ENCODE data around the gene RNF149. TPM values are rescaled to one million over a fixed set of nuclear protein-coding genes. Genes with fewer than 3 reads are reported as not detected.

Gene RNF149
- total RNA-seq, 4 donors from 2014 or later = 14.7 to 27.7 (median 18.5) TPM

DNA sequence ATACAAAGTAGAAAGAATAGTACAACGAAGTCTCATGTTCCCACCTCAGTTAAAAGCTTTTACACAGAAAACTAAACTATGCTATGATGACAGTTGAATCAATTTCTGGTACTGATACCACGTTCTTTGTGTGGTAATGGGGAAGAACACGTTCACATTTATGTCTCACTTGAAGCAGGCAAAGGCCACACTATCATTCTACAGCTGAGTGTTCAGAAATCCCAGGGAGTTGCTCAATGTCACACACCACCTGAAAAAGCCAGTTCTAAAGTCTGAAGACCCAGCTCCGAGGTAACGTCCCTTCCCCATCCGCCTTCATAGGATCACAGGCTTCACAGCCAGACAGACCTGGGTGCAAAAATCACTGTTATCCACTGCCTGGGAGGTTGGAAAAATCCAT lies 8.9 kb downstream of the RNF149 start:
- Histone ChIP-seq H3K4me1 (peaks cover 52 to 66% of the 10 kb centered on the region in 2 donors), H3K36me3 (peaks cover 0 to 4% of the 10 kb centered on the region in 2 donors), H3K9me3 (no peaks in the 10 kb centered on the region), H3K4me3 (no peak overlapping the region), H3K27ac (peak overlapping the region in 3 of 4 donors; percentile 1 to 53 (median 37)), H3K27me3 (no peaks in the 10 kb centered on the region)
- DNase-seq (no peak), ATAC-seq (no peak)
- TF ChIP-seq POLR2A (IDR thresholded peaks at IDR 0.05) = no peak
- TF ChIP-seq, protein P1, sequence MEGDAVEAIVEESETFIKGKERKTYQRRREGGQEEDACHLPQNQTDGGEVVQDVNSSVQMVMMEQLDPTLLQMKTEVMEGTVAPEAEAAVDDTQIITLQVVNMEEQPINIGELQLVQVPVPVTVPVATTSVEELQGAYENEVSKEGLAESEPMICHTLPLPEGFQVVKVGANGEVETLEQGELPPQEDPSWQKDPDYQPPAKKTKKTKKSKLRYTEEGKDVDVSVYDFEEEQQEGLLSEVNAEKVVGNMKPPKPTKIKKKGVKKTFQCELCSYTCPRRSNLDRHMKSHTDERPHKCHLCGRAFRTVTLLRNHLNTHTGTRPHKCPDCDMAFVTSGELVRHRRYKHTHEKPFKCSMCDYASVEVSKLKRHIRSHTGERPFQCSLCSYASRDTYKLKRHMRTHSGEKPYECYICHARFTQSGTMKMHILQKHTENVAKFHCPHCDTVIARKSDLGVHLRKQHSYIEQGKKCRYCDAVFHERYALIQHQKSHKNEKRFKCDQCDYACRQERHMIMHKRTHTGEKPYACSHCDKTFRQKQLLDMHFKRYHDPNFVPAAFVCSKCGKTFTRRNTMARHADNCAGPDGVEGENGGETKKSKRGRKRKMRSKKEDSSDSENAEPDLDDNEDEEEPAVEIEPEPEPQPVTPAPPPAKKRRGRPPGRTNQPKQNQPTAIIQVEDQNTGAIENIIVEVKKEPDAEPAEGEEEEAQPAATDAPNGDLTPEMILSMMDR (IDR thresholded peaks at IDR 0.05 in 4 of 5, conservative IDR thresholded peaks at IDR 0.05 in 1 of 5) = no peak
- intact Hi-C loops (cut with DNase I; ENCODE audit: low total_unique reads) (loop anchor here (10.0 kb wide), 1 partner anchor 475 kb away; the partner anchor contains the start of gene NPAS2), in situ Hi-C loops (cut with MboI; ENCODE audit: low sequenced_read_pairs in 4 of 4) (loop anchor here in 1 of 4 donors (10.0 kb wide), 1 partner anchor 45 kb away; the partner anchor contains the start of gene CNOT11)

DNA sequence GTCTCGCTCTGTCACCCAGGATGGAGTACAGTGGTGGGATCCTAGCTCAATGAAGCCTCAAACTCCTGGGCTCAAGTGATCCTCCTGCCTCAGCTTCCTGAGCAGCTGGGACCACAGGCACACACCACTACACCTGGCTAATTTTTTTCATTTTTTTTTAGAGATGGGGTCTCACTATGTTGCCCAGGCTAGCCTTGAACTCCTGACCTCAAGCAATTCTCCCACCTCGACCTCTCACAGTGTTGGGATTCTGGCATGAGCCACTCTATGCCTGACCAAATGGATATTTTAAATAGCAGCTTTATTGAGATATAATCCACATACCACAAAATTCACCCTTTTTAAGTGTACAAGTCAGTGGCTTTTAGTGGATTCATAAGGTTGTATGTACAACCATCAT lies 11.1 kb downstream of the RNF149 start:
- Histone ChIP-seq H3K9me3 (no peaks in the 10 kb centered on the region), H3K4me1 (peaks cover 47 to 49% of the 10 kb centered on the region in 2 donors), H3K27ac (no peak overlapping the region), H3K4me3 (no peak overlapping the region), H3K27me3 (no peaks in the 10 kb centered on the region), H3K36me3 (peaks cover 0 to 18% of the 10 kb centered on the region in 2 donors)
- intact Hi-C loops (cut with DNase I; ENCODE audit: low total_unique reads) = no loop called here
- DNase-seq (no peak), ATAC-seq (no peak)
- TF ChIP-seq, protein P1 (IDR thresholded peaks at IDR 0.05 in 4 of 5, conservative IDR thresholded peaks at IDR 0.05 in 1 of 5) = no peak
- no peak for TF ChIP-seq POLR2A (IDR thresholded peaks at IDR 0.05)
- in situ Hi-C loops (cut with MboI; ENCODE audit: low sequenced_read_pairs in 4 of 4) = no loop called here

DNA sequence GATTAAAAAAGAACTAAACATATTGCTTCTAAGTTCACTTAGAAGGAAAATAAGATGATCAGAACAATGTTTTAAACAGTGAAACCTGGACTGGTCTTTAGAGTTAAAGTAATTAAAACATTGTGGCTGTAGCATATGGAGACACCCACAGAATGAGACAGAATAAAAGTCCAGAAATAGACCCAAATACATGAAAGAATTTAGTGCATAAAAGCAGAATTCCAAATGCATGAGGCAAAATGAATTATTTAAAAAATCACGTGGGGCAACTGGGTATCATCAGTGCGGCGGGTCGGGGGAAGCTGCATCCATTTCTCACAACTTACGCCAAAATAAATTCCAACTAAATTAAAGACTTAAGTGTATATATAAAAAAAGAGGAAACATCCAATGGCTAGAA lies 12.1 kb downstream of the RNF149 start:
- Histone ChIP-seq H3K9me3 (no peaks in the 10 kb centered on the region), H3K36me3 (peaks cover 0 to 18% of the 10 kb centered on the region in 2 donors), H3K4me1 (peaks cover 37 to 39% of the 10 kb centered on the region in 2 donors), H3K27ac (no peak overlapping the region), H3K4me3 (no peak overlapping the region), H3K27me3 (no peaks in the 10 kb centered on the region)
- in situ Hi-C loops (cut with MboI; ENCODE audit: low sequenced_read_pairs in 4 of 4) (no loop called here), intact Hi-C loops (cut with DNase I; ENCODE audit: low total_unique reads) (no loop called here)
- ATAC-seq (no peak), DNase-seq (no peak)
- TF ChIP-seq, protein P1 (IDR thresholded peaks at IDR 0.05 in 4 of 5, conservative IDR thresholded peaks at IDR 0.05 in 1 of 5) = no peak
- no peak for TF ChIP-seq POLR2A (IDR thresholded peaks at IDR 0.05)

DNA sequence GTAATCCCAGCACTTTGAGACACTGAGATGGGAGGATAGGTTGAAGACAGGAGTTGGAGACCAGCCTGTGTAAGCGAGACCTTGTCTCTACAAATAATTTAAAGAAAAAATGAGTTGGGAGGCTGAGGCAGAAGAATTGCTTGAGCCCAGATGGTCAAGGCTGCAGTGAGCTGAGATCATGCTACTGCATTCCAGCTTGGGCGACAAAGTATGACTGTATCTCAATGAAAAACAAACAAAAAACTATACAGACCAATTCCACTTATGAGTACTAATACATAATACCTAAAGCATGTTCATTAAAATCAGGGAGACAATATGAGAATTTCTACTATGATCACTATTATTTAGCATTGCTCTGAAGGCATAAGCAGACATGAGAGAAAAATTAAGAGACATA lies 12.6 kb downstream of the RNF149 start:
- Histone ChIP-seq H3K36me3 (peaks cover 0 to 18% of the 10 kb centered on the region in 2 donors), H3K9me3 (no peaks in the 10 kb centered on the region), H3K4me1 (peaks cover 33 to 35% of the 10 kb centered on the region in 2 donors), H3K27ac (no peak overlapping the region), H3K27me3 (no peaks in the 10 kb centered on the region), H3K4me3 (no peak overlapping the region)
- in situ Hi-C loops (cut with MboI; ENCODE audit: low sequenced_read_pairs in 4 of 4) = no loop called here
- TF ChIP-seq POLR2A (IDR thresholded peaks at IDR 0.05) = no peak
- intact Hi-C loops (cut with DNase I; ENCODE audit: low total_unique reads) = no loop called here
- no peak for ATAC-seq
- no peak for DNase-seq

DNA sequence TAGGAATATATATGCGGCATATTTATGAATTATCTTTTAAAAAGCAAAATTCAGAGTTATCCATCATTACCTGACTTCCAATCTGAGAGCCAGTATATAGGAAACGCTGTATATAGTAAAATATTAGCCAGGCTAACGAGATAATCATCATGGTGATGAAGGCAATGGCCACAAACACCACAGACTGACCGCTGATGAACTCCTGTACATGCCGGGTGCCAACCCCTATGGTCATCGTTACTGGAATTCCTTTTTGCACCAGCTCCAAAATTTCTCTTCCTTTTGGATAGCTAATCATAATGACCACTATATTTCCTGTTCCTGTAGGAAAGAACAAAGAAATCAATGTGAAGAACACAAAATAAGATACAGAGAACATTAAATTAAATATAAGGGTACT lies 13.6 kb downstream of the RNF149 start:
- no peak for TF ChIP-seq POLR2A (IDR thresholded peaks at IDR 0.05)
- TF ChIP-seq, protein P1 (IDR thresholded peaks at IDR 0.05 in 4 of 5, conservative IDR thresholded peaks at IDR 0.05 in 1 of 5) = no peak
- DNase-seq (no peak), ATAC-seq (no peak)
- intact Hi-C loops (cut with DNase I; ENCODE audit: low total_unique reads) = no loop called here
- no peak overlapping the region for H3K27ac ChIP-seq
- peaks cover 0 to 21% of the 10 kb centered on the region in 2 donors for H3K36me3 ChIP-seq
- no peaks in the 10 kb centered on the region for H3K9me3 ChIP-seq
- in situ Hi-C loops (cut with MboI; ENCODE audit: low sequenced_read_pairs in 4 of 4) = no loop called here
- peaks cover 22 to 26% of the 10 kb centered on the region in 2 donors for H3K4me1 ChIP-seq
- no peak overlapping the region for H3K4me3 ChIP-seq
- no peaks in the 10 kb centered on the region for H3K27me3 ChIP-seq
